K562 (cell line): ENCODE measurements around the gene TBC1D32.

Source experiments
- POLR2A ChIP-seq: fragments of 450-650 bp; conservative IDR thresholded peaks from 2 replicates; pipeline ENCODE4 v1.6.1; 2016
- POLR2AphosphoS5 ChIP-seq: IDR thresholded peaks from 2 replicates; pipeline ENCODE4 v1.6.1; 2011; ENCODE audit warnings: mild to moderate bottlenecking, low read depth, low read length, moderate library complexity; ENCODE audit not compliant: control insufficient read depth, insufficient read depth
- TCF7L2 ChIP-seq: fragments of 150-350 bp; IDR thresholded peaks from 2 replicates; pipeline ENCODE4 v1.6.1; 2016; ENCODE audit warnings: low read depth, mild to moderate bottlenecking, low read length, moderate library complexity

DNA sequence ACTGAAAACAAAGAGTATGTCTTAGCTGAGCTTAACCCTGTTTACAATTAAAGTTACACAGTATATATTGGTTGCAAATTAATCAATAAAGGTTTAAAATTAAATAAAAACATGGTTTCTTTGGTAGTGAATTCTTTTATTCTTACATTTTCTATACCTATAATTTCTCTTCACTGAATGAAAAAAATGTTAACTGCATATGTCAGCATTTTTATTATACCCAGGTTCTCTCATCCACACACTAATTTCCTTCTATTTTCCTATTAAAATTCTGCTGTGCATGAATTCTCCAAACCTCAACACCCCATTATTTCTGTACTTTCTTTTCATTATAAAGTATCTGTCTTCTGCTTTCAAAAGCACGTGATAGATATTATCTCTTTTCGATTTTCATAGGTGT lies 91.9 kb downstream of the TBC1D32 start:
- TF ChIP-seq TCF7L2: no peak
- TF ChIP-seq POLR2A: no peak
- no peak for TF ChIP-seq POLR2AphosphoS5
